GM18517 (cell line): ENCODE data around the gene OBSCN.

Experiments
- ATAC-seq: cut with Tn5 transposase; IDR thresholded peaks from one replicate; pipeline ENCODE4 v1.9.1; 2021; ENCODE audit warnings: mild to moderate bottlenecking, moderate library complexity; ENCODE audit not compliant: unreplicated experiment

Gene OBSCN

GRCh38 chr1:228304225-228304624, 96.4 kb downstream of the OBSCN start:
- no peak for ATAC-seq

- no peak for ATAC-seq
Measured at GRCh38 chr1:228304766-228305395, 97.0 kb downstream of the OBSCN start.

GRCh38 chr1:228305721-228306152, 97.9 kb downstream of the OBSCN start:
- ATAC-seq = no peak

- no peak for ATAC-seq
Measured at GRCh38 chr1:228306275-228307217, 98.7 kb downstream of the OBSCN start.

GRCh38 chr1:228307218-228308023, 99.6 kb downstream of the OBSCN start:
- no peak for ATAC-seq

- no peak for ATAC-seq
Measured at GRCh38 chr1:228308085-228308601, 100.3 kb downstream of the OBSCN start.

GRCh38 chr1:228308628-228309325, 100.9 kb downstream of the OBSCN start:
- no peak for ATAC-seq

GRCh38 chr1:228309326-228310067, 101.7 kb downstream of the OBSCN start:
- ATAC-seq = no peak

GRCh38 chr1:228310162-228310792, 102.4 kb downstream of the OBSCN start:
- no peak for ATAC-seq

- ATAC-seq = no peak
Measured at GRCh38 chr1:228311091-228311490, 103.2 kb downstream of the OBSCN start.

- ATAC-seq = no peak
Measured at GRCh38 chr1:228312136-228312764, 104.4 kb downstream of the OBSCN start.

- ATAC-seq = no peak
Measured at GRCh38 chr1:228313536-228314277, 105.9 kb downstream of the OBSCN start.

- no peak for ATAC-seq
Measured at GRCh38 chr1:228314315-228314657, 106.4 kb downstream of the OBSCN start.

GRCh38 chr1:228314658-228315483, 107.0 kb downstream of the OBSCN start:
- no peak for ATAC-seq

- ATAC-seq = no peak
Measured at GRCh38 chr1:228315484-228315944, 107.7 kb downstream of the OBSCN start.

GRCh38 chr1:228315945-228316588, 108.2 kb downstream of the OBSCN start:
- no peak for ATAC-seq
